HG03097 (cell line): ENCODE results near the gene HELZ2.
"Not testable (repeated sequence)": the region's sequence is repeated elsewhere in the genome, so short reads cannot be mapped to it uniquely, and the experiment has no call there.

Source experiments
- ATAC-seq: cut with Tn5 transposase; IDR thresholded peaks from one replicate; pipeline ENCODE4 v1.9.1; 2021; ENCODE audit not compliant: unreplicated experiment, low FRiP score

Gene HELZ2

DNA sequence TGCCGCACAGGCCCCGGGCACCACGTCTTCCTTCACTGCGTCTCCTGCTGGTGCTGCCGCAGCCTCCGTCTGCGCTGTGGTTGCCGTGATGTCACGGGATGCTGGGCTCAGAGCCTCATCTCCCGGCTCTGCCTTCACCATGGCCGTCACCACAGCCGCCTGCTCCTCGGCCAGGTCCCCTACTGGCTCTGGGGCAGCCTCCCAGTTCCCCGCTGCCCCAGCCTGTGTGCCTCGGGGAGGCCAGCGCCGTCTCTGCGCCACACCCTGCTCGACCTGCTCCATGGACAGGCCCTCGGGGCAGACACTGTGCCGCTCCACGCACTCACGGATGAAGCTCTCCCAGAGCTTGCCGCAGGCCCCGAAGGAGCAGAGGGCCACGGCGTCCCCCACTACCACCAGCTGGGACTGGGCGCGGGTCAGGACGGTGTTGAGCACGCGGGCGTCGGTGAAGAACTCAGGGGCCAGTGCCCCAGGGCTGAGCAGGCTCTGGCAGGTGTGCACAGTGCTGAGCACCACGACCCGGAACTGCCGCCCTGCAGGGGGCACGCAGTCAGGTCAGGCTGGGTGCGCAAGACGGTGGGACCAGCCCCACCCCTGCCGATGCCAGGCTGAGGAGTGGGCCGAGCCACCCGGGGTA is 8.2 kb downstream of the HELZ2 start:
- ATAC-seq = no peak

- ATAC-seq = no peak
Observed at GRCh38 chr20:63565021-63565698, 8.9 kb downstream of the HELZ2 start.

DNA sequence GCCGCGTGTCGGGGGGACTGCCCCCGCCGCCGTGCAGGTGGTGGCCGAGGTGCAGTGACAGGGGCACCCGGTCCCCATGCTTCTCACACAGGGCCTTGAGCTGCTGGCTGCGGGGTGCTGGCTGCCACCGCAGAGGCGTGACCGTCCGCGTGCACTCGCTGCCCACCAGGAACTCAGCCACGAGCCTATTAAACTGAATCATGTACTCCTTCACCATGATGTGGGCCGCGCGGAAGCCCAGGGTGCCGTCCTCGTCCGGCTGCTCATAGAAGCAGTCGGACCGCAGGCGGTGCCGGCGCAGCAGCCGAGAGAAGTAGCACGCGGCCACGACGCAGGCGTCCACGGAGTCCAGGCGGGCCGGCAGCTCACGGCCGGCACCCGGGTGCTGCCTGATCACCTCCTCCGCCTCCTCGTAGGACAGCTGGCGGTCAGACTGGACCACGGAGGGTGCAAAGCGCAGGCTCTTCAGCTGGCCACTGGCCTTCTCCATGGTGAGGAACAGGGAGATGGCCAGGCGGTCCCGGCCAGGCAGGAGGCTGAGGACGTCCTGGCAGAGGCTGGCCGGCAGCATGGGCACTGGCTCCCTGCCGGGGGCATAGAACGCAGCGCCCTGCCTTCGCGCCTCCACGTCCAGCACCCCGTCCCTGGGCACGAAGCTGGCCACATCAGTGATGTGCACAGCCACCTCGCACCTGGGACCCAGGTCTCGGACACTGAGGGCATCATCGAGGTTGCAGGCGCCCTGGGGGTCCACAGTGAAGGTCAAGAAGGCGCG is 9.8 kb downstream of the HELZ2 start:
- ATAC-seq = no peak

DNA sequence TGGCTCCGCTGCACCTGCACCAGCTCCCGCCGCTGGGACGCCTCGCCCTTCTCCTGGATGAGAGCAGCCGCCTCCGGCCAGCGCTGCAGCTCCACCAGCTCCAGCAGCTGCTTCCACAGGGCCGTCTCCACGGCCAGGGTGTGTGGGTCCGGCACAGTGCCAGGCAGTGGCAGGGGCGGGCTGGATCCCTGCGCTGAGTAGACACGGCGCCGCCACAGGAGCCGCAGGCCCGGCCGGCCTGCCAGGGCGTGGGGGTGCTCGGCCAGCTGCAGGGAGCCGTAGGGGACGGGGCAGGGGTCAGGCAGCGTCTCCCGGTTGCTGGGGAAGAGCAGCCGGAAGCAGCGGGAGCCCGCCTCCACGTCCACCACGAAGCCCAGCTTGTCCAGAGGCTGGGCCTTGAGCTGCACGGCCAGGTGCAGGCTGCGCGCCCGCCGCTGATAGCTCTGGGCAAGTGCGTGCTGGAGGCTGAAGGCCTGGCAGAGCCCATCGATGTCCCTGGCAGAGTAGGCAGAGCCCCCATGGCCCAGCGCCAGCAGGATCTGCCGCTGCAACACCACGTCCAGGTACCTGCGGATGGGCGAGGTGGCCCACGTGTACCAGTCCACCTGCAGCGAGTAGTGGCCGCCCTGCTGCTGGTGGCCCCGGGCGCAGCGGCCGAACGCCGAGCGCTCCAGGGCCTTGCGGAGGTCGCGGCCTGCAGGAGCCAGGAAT is 10.7 kb downstream of the HELZ2 start:
- ATAC-seq = no peak

- no peak for ATAC-seq
Observed at GRCh38 chr20:63562461-63563224, 11.4 kb downstream of the HELZ2 start.

DNA sequence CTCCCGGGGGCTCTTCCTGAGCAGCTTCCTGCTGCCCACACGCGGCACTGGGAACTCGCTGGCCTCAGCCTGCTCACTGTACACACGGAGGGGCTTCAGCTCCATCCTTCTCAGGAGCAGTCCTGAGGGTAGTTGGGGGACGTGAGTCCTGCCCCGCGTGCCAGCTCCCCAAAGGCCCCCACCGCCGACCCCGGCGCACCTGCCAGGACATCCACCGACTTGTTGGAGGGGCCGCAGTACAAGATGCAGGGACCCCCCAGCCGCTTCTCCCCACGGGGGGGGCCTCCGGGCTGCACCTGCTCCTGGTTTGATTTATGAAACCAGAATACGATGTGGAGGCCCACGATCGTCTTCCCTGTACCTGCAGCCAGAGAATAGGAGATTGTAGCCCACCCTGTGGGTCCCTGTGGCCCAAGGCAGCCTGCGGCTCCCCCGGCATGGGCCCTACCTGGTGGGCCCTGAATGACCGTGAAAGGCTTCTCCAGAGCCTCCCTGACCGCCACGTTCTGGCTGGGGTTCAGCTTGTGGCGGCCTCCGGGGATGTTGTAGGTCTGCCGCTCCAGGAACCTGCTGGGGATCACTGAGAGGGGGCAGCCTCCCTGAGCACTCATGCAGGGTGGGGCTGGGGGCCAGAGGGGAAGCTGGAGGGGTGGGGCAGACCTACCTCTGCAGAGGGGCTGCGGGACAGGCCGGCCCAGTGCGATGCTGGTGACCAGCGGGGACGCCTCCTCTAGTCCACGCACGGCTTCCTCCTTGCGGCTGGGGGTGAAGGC is 12.2 kb downstream of the HELZ2 start:
- no peak for ATAC-seq

GRCh38 chr20:63560856-63561609 is 13.0 kb downstream of the HELZ2 start:
- no peak for ATAC-seq

- no peak for ATAC-seq
Observed at GRCh38 chr20:63560333-63560805, 13.7 kb downstream of the HELZ2 start.

- not testable (repeated sequence) for ATAC-seq
Observed at GRCh38 chr20:63559485-63560332, 14.3 kb downstream of the HELZ2 start.

DNA sequence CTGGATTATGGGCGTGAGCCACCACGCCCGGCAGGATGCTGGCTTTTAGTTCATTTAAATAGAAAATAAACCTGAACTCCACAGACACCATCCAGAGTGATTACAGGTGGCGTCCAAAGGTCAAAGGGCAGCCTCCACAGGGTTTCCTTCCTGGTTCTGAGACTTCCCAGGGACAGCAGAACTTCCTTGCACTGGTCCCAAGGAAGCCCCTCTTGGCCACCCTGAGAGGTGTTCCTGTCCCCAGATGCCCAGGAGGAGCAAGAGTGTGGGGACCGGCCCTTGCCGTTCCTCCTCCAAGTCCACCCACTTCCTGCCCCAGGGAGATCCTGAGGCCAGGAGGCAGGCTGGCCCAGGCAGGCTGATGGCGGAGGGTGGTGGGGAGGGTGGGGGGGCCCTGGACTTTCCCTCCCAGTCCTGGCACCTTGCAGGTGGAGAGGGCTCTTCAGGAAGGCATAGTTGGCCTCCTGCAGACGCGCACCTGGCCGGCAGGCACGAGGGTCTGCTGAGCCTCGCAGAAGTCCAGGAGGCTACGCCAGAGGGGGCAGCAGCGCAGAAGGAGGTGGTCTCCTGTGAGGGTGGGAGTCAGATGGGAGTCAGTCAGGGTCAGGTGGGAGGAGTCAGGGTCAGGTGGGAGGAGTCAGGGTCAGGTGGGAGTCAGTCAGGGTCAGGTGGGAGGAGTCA is 15.1 kb downstream of the HELZ2 start:
- no peak for ATAC-seq

DNA sequence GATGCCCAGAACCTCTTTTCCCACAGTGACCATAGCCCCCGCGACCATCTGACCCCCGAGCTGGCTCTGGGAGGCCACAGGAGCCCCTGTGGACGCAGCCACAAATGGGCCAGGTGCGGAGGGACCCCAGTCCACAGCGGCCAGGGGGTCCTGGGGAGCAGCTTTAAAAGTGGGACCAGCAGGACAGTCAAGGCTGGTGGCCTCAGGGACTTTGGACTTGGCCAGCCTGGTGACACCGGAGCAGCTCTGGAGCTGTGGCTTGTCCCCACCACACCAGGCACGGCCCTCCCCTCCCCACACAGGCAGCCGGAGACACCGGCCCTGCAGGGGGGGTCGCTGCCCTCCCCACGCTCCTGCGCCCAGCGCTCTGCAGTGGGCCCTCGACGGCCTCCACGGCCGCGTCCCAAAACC is 16.6 kb downstream of the HELZ2 start:
- no peak for ATAC-seq

DNA sequence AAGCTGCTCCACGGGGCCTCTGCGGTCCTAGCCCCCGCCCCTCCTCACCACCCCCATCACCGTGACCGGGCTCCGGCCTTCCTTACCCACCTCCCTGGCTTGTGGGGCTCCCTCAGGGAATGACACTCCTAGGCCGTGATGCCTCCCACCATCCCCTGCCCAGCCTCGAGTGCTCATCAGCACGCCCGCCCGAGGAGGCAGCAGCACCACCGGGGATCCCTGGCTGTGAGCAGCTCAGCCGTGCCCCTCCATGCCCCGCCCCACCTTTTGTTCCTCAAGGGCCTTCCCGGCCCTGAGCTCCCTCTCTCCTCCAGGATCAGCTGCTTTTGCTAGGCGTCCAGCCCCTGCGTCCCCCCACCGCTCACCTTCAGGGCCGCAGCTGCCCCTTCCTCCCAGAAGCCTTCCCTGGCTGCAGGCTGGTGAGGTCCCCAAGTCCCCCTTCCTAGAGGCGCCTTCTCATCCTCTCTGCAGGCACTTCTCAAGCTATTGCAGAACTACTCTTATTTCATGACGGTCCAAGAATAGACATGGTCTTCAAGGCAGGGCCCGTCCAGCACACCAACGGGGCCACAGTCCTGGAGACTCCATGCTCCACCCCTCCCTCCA is 17.1 kb downstream of the HELZ2 start:
- no peak for ATAC-seq

DNA sequence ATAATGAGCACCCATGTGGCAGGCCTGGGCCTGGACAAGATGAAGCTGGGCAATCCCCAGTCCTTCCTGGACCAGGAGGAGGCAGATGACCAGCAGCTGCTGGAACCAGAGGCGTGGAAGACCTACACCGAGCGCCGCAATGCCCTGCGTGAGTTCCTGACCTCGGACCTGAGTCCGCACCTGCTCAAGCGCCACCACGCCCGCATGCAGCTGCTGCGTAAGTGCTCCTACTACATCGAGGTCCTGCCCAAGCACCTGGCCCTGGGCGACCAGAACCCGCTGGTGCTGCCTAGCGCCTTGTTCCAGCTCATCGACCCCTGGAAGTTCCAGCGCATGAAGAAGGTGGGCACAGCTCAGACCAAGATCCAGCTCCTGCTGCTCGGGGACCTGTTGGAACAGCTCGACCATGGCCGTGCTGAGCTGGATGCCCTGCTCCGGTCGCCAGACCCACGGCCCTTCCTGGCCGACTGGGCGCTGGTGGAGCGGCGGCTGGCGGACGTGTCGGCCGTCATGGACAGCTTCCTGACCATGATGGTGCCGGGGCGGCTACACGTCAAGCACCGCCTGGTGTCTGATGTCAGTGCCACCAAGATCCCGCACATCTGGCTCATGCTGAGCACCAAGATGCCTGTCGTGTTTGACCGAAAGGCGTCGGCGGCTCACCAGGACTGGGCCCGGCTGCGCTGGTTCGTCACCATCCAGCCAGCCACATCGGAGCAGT is 18.2 kb downstream of the HELZ2 start:
- ATAC-seq = no peak

DNA sequence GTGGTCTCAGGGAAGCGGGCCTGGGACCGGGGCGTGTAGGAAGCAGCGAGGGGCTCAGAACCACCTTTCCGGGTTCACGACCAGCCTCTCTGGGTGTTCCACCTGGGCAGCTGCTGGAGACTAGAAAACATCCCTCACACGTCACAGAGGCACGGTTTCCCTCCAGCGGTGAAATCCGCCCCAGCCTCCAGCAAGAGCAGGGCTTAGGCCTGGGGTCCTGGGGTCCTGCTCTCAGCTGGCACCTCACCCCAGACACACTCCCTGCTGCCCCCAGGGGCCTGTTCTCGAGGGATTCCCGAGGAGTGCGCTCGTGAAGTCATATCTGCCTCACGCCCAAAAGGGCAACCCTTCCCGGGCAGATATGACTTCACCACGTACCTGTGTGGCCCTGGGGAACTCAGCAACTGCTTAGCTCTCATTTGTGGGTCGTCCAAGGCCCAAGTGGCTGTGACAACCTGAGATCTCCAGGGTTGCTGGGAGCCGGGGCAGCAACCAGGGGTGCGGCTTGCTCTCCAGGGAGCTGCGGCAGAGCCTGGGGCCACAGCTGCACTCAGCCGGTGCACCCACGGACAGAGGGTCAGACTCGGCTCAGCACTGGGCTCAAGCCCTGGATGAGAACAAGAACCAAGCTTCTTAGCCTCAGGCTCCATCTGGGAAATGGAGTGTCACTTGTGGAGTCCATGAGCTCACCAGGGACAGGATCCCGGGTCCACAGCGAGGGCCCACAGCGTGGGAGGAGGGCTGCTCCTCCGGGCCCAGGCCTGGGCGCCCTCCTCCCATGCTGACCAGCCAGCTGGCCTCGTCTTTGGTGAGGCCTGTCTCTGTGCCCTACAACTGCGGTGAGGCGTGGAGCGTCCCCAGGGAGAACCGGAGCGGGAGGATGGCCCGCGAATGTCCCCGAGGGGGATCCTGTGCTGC is 19.4 kb downstream of the HELZ2 start:
- no peak for ATAC-seq

DNA sequence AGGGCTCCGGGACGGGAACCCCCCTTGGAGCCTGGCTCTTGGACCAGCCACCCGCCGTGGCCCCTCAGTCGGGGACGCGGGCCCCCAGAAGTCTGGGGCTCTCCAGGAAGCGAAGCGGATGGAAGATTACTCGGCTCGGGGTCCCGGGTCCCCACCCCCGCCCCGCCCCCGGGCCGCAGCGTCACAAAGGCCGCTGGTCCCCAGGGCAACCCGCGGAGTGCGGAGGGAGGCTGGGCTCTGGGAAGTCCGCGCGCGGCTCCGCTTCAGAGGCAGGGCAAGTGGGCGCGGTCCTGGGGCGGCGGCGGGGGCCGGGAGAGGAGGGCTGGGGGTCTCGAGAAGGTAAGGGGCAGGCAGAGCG is 20.1 kb downstream of the HELZ2 start, which contains the start of gene FNDC11:
Gene FNDC11 (plus strand): TSS at position 227 of the 358 bp plus-strand sequence. CDS start 1,505 bp downstream, outside the sequence.
- no peak for ATAC-seq
